ACHN (cell line): ENCODE data around the gene CDC123.

Source experiments
- DNase-seq: peaks from one replicate; pipeline ENCODE4 v3.0.0-alpha.2; 2015
- in situ Hi-C: cut with HindIII; loops from 2 replicates; pipeline ENCODE4 v1.10.0; 2017; ENCODE audit warnings: low sequenced_read_pairs, low pct_ligation_motif_present, low pct_unique_long_range_greater_than_20kb

The CDC123 gene

DNA sequence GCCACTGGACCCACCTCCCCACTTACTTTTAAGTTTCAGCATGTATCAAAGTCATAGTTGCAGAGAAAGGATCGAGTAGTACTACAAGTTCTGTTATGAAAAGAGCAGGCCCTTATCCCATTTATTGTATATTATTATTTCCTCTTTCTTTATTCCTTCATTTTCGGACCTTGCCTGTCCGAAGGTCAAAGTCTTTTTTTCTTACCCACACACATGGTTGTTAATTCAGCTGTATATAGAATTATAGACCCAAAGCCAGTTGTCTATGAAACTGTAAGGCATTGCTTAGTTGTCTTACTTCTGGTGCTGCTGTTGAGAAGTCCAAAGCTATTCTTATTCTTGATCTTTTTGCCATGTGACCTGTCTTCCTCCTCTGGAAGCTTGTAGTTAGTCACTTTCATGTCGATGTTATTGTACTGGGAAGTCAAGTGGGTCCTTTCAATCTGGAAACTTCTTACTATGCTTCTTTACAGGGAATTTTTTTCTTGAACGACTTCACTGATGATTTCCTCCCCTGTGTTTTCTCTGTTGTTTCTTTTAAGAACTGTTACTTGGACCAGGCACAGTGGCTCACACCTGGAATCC lies 8.6 kb upstream of the CDC123 start:
- in situ Hi-C loops = no loop called here
- no peak for DNase-seq

- no peak for DNase-seq
- in situ Hi-C loops = no loop called here
These were observed 7.3 kb upstream of the CDC123 start for GRCh38 chr10:12188656-12189055.

GRCh38 chr10:12189426-12189825 lies 6.6 kb upstream of the CDC123 start:
- in situ Hi-C loops = no loop called here
- no peak for DNase-seq

DNA sequence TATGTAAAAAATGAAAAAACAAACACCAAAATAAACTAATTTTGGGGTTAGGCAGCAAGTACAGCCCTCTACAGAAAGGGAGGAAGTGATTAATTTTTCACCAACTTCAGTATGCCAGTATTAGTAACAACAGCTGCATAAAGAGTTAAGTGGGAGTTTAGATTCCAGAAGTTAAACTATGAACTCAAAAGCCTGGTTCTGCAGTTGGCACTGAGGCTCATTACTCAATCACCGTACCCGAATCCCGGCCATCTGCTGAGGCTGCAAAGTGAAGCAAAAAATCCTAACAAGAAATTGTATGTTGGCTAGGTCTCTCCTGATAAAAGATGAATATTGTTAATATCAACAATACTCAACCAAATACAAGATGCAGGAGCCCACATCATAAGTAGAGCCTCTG lies 4.3 kb upstream of the CDC123 start:
- DNase-seq = no peak
- in situ Hi-C loops = no loop called here

DNA sequence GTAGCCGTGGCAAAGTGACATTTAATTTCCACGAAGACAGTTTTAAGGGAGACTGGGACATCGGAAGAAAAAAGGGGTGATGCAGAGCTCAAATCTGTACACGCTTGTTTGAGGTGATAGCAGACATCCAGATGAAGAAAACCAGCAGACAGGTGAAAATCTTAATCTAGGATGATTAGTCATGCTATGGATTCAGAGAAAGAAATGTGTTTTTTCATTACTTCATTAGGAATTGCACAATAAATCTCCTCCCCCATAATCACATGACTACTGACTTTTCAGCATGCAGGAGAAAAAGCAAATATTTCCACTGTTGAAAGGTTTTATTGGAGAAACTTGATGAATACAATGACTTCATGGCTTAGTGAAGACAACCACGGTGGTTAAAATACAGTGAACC lies 2.8 kb upstream of the CDC123 start:
- in situ Hi-C loops = no loop called here
- DNase-seq = no peak

DNA sequence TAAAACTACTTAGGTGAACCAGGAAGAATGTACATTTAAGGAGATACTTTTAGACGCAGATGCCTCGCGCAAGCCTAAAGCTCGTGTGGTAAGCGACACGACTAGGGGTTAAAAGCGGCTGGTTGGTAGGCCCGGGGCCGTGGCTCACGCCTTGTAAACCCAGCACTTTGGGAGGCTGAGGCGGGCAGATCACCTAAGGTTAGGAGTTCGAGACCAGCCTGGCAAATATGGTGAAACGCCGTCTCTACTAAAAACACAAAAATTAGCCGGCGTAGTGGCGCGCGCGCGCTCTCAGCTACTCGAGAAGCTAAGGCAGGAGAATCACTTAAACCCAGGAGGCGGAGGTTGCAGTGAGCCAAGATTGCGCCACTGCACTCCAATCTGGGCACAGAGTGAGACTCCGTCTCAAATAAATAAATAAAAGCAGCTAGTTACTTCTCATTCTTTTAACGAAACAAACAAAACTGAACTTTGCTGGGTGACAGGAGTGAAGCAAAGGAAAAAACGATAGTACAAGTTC lies 1.2 kb upstream of the CDC123 start:
- peak; percentile 29 for DNase-seq
- in situ Hi-C loops = no loop called here

GRCh38 chr10:12195281-12195602 lies 746 bp upstream of the CDC123 start:
- in situ Hi-C loops = no loop called here
- DNase-seq = no peak

DNA sequence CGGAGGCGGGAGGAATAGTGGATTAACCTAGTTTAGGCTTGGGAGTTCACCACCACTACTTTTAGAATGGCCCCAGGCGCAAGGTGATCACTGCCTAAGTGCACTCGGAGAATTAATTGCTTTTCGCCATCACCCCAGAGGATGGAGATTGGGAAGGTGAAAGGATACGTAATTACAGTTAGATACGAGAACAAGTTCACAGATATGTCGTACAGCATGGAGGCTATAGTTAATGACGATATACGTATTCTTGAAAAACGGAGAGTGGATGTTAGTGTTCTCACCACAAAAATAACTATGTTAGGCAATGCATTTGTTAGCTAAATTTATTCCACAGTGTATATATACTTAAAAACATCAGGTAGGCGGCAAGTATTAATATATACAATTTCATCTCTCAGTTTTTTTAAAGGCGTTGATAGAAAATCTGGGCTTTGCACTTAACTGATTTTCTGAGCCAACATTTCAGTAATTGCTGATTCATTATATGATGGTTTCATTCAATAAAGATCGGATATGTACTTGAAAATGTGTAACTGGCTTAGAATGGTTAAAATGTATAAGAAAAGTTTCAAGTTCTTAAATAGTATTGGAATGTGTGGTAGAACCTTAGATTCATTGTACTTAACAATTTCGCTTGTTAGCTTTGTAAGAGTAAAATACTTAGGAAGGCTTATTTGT lies 683 bp downstream of the CDC123 start:
- no peak for DNase-seq
- in situ Hi-C loops = no loop called here

- no peak for DNase-seq
- in situ Hi-C loops = no loop called here
These were observed 2.2 kb downstream of the CDC123 start for GRCh38 chr10:12198156-12198555.

DNA sequence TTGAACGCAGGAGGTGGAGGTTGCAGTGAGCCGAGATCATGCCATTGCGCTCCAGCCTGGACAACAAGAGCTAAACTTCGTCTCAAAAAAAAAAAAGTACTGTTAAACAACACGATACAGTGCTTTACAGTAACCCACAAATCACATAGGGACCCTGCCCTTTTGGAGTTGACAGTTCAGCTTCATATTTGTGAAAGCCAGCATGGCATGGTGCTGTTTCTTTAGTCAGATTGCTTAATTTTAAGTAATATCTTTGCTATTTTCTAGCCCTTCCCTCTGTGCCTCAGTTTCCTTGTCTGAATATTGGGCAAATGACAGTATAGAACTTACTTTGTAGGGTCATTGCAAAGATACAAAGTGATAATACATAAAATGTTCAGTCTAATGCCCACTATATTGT lies 4.9 kb downstream of the CDC123 start:
- in situ Hi-C loops = no loop called here
- no peak for DNase-seq

GRCh38 chr10:12201543-12201942 lies 5.6 kb downstream of the CDC123 start:
- DNase-seq = no peak
- in situ Hi-C loops = no loop called here

DNA sequence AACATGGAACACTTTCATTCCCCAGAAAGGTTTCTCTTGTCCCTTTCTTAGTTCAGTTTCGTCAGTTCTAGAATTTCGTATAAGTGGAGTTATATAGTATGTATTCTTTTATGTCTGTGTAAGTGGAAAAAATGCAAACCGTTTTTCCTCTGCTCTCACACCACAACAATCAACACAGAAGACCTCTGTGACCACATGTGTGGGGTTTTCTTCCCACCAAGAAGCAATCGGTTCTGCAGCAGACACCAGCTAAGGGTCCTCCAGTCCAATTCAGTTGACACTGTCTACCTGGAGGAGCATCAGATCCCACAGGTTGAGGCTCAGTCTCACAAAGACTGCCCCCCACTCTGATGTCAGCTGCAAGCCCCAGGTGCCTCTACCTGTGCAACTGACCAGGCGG lies 6.2 kb downstream of the CDC123 start:
- DNase-seq = no peak
- in situ Hi-C loops = no loop called here

GRCh38 chr10:12205082-12205481 lies 9.1 kb downstream of the CDC123 start:
- in situ Hi-C loops = no loop called here
- no peak for DNase-seq

GRCh38 chr10:12207114-12207513 lies 11.1 kb downstream of the CDC123 start:
- no peak for DNase-seq
- in situ Hi-C loops = no loop called here

DNA sequence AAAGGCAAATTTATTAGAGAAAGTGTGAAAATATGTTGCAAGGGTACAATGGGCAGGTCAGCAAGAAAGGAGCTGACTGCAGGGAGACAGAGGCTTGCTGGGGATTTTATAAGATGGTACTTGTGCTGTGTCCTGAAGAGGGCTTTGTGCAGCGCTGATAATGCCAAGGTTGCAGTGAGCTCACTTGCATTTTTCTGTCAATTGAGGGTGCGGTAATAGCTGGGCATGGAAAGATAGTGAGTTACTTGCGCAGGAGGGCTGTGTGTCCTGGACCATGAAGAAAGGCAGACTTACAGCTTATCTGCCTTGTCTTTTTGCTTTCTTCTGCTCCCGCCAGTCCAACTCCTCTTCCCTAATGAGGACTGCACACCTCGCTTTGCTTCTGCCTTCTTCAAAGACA lies 12.5 kb downstream of the CDC123 start:
- in situ Hi-C loops = no loop called here
- no peak for DNase-seq

DNA sequence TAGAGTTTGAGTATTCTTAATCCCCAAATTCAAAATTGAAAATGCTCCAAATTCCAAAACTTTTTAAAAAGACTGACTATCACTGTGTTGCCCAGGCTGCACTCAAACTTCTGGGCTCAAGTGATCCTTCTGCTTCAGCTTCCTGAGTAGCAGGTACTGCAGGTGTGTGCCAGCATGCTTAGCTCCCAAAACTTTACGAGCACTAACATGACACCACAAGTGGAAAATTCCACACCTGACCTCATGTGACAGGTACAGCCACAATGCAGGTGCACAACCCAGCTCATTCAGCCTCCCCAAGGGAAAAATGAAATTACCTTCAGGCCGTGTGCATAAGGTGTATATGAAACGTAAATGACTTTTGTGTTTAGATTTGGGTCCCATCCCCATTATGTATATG lies 16.5 kb downstream of the CDC123 start:
- no peak for DNase-seq
- in situ Hi-C loops = no loop called here

DNA sequence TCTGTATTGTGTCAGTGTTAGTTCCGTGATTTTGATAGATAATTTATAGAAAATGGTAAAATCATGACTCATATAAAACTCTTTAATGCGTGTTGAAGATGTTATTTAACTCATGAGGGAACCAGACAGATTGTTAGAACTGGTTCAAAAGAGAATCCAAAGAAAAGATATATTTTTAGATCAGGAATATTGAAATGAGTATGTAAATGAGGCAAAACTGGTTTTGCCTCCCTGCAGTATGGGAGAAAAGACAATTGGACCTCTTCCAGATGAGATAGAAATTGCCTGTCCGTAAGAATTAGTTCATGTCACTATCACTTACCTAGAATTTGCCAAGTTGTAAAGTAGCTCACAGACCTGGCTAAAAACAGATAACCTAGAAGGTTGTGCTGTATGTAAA lies 17.6 kb downstream of the CDC123 start:
- in situ Hi-C loops = no loop called here
- DNase-seq = no peak

DNA sequence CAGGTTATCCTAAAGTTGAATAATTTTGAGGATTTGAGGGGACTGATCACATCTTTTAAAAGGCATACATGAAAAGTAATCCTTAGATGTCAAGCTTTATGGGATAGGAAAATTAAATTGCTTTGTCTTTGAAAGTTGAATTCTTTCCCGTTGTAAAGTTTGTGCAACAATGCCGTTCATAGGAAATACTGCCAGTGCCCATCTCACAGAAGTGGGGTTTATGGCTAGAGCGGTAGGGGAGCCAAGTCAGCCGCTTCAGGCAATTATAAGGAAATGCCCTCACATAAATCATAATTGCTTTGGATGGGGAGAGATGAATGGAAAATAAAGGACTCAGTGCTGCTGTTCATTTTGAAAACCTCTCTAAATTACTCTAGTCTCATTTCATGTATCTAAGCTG lies 18.1 kb downstream of the CDC123 start:
- in situ Hi-C loops = no loop called here
- no peak for DNase-seq

DNA sequence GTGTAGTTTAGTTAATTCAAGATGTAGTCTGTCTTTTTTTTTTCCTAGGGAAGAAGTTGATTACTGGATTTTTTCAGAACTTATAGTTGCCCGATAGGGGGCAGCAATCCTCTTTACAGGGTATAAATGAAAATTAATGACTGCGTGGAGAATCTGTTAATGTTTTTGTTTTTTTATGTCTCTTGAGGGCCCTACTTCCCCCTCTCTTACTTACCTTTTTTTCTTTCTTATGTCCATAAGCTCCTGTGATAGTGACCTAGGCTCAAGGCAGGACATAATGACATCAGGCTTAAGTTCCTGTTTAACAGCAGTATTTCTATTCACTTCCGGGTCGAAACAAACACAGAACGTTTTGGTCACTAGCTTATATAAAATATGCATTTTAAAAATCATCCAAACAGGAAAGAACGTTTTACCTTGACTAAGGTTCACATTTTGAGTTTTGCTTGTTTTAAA lies 18.8 kb downstream of the CDC123 start:
- peak; percentile 53 for DNase-seq

DNA sequence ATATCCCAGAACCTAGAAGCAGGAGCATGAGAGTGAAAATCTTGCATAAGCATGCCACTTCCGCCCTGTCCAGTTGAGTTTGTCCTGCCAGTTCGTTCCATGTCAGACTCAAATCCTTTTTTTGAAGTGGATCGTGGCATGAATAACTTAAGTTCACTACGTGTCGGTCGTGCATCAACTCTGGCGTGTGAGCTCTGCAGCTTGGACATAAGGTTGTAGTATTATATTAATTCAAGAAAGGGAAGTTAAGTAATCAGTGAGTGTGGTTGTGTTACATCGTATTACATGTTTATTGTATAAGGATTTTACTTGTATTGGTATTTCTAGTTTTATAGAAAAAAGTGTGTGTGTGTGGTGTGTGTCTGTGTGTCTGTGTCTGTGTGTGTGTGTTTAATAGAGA lies 23.0 kb downstream of the CDC123 start:
- DNase-seq = no peak
- in situ Hi-C loops = no loop called here

More for the DNA sequence above, 18.8 kb downstream of the CDC123 start:
- in situ Hi-C loops = no loop called here
